Right lobe of liver (tissue), 6 donors: Measurements from ENCODE around the gene PLAC1. TPM values are rescaled to one million over a fixed set of nuclear protein-coding genes. Genes with fewer than 3 reads are reported as not detected.

ENCODE experiments used
- ATAC-seq, 4 donors: fragments of 200-7000 bp; cut with Tn5 transposase; one replicate each; pipeline ENCODE4 v1.9.1; 2020; ENCODE audit warnings: mild to moderate bottlenecking in 4 of 4, moderate library complexity in 4 of 4
- DNase-seq, 3 donors: peaks; one replicate each; pipeline ENCODE4 v3.0.0-alpha.2; 2020
- H3K27ac ChIP-seq, 3 donors: fragments of 200-600 bp; one replicate each; pipeline ENCODE4 v1.8.0; 2022
- H3K27me3 ChIP-seq, 2 donors: fragments of 200-600 bp; one replicate each; pipeline ENCODE4 v1.8.0; 2022
- H3K36me3 ChIP-seq, 4 donors: fragments of 200-600 bp; sonication (generic) in 1 of 4; one replicate each; pipeline versions ENCODE4 v1.5.1 to v1.8.0; 2017 to 2022; ENCODE audit warnings: control low read depth in 1 of 4
- H3K4me1 ChIP-seq, 4 donors: fragments of 200-600 bp; sonication (generic) in 1 of 4; one replicate each; pipeline versions ENCODE4 v1.5.1 to v1.8.0; 2017 to 2022; ENCODE audit warnings: control low read depth in 1 of 4
- H3K4me3 ChIP-seq, 3 donors: fragments of 200-600 bp; one replicate each; pipeline ENCODE4 v1.8.0; 2022
- H3K9me3 ChIP-seq, 4 donors: fragments of 200-600 bp; sonication (generic) in 1 of 4; one replicate each; pipeline versions ENCODE4 v1.5.1 to v1.8.0; 2017 to 2022; ENCODE audit warnings: control low read depth in 1 of 4
- CTCF ChIP-seq, 4 donors: fragments of 200-600 bp in 3 of 4; fragments of 450-650 bp in 1 of 4; IDR thresholded peaks; one replicate each; pipeline versions ENCODE4 v1.5.1 to v1.8.0; 2016 to 2022; ENCODE audit warnings: antibody characterized with exemption in 4 of 4, mild to moderate bottlenecking in 2 of 4
- POLR2A ChIP-seq: fragments of 450-650 bp; IDR thresholded peaks from one replicate; pipeline ENCODE4 v1.6.1; 2017; ENCODE audit warnings: antibody characterized with exemption, mild to moderate bottlenecking
- WGBS: methylation state at CpG from one replicate; pipeline ENCODE4 v1.1.6; 2018; ENCODE audit warnings: low coverage, low lambda C conversion rate; ENCODE audit not compliant: insufficient coverage; ENCODE audit errors: missing lambda C conversion rate; 5-methylcytosine and 5-hydroxymethylcytosine counted together
- intact Hi-C, 2 donors: fragments of 100-400 bp; cut with DNase I; formaldehyde crosslinking; loops; one replicate each; pipeline versions ENCODE4 v1.11.2 to v1.14.1; 2022
- total RNA-seq, 6 experiments: library from RNA; depleted of rRNA in 2 of 6; stranded (reverse); fragments of >200 nt in 2 of 6; fragmentation: NEBNext Ultra II Directional in 3 of 6; extraction: Animal tissue kit (Norgen Biotek cat#: 25700) in 3 of 6; gene quantifications; one replicate each; pipeline versions ENCODE4 v1.1.0 to v1.2.4, GENCODE V29; 2016 to 2023
- donor health status: DM: no; HTN: yes; CAD: no.
- donor health status: DM: no; HTN: no; CAD: no.
- donor health status: DM: no; HTN: no; CAD: no.
- donor health status: DM: no; HTN: yes; CAD: no.
- donor health status: DM: no; HTN: yes; CAD: no.

PLAC1 gene
- total RNA-seq, 6 experiments from 2014 or later = not detected

DNA sequence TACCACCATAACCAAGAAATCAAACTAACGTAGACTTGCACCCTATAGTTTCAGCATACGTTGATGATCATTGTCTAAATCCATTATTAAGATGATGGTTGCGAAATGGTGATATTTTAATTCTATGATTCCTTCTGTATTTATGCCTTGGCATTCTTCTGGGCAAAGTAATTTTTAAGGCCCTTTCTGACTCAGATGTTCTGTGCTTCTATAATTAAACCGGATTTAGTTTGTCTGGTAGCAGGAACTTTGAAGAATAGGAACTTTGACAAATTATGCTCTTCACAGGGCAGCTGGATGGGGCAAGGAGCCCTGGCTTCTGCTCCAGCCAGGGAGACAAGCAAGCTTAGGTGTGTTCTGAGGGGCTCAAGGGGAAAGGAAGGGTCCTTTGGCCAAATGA, 23.8 kb upstream of the PLAC1 start:
- TF ChIP-seq CTCF (IDR thresholded peaks at IDR 0.05) = no peak
- no peak for TF ChIP-seq POLR2A
- no peaks in the 10 kb centered on the region for H3K4me1 ChIP-seq
- WGBS = 50% methylated on average over 4 of the region's 4 CpGs
- no peaks in the 10 kb centered on the region for H3K36me3 ChIP-seq
- no peak overlapping the region for H3K4me3 ChIP-seq
- no peaks in the 10 kb centered on the region for H3K9me3 ChIP-seq
- DNase-seq = no peak
- no peak overlapping the region for H3K27ac ChIP-seq
- H3K27me3 ChIP-seq = no peaks in the 10 kb centered on the region
- ATAC-seq = no peak
- intact Hi-C loops = no loop called here

DNA sequence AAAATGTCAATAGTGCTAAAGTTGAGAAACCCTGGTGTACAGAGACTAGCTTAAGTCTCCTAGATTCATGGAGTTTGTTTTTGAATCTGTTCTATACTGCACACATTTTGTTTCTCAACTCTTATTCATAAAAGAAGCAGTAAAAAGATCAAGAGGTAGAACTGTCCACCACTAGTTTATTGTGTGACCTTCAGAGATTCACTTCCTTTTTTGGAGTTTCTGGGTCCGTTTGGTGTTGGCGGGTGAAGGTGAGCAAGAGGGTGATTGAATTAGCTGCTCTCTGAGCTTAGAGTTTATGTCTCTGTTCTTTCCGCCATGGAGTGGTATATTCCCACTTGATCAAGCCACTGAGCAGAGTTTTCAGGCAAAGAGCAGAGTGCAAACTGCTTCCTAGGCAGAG, 21.4 kb upstream of the PLAC1 start:
- no peak for ATAC-seq
- TF ChIP-seq CTCF (IDR thresholded peaks at IDR 0.05) (no peak), POLR2A (no peak)
- no peak for DNase-seq
- no peaks in the 10 kb centered on the region for H3K9me3 ChIP-seq
- no peak overlapping the region for H3K4me3 ChIP-seq
- no peaks in the 10 kb centered on the region for H3K4me1 ChIP-seq
- H3K36me3 ChIP-seq = no peaks in the 10 kb centered on the region
- WGBS = 70% methylated on average over 3 of the region's 3 CpGs
- no peak overlapping the region for H3K27ac ChIP-seq
- no peaks in the 10 kb centered on the region for H3K27me3 ChIP-seq
- intact Hi-C loops = no loop called here

GRCh38 chrX:134679221-134679620, 20.9 kb upstream of the PLAC1 start:
- no peak overlapping the region for H3K27ac ChIP-seq
- no peaks in the 10 kb centered on the region for H3K4me1 ChIP-seq
- ATAC-seq (no peak), DNase-seq (no peak)
- no peaks in the 10 kb centered on the region for H3K27me3 ChIP-seq
- TF ChIP-seq CTCF (IDR thresholded peaks at IDR 0.05) (no peak), POLR2A (no peak)
- intact Hi-C loops = no loop called here
- H3K4me3 ChIP-seq = no peak overlapping the region
- no peaks in the 10 kb centered on the region for H3K36me3 ChIP-seq
- 55% methylated on average over 4 of the region's 5 CpGs for WGBS
- H3K9me3 ChIP-seq = no peaks in the 10 kb centered on the region

GRCh38 chrX:134677332-134677731, 19.1 kb upstream of the PLAC1 start:
- TF ChIP-seq CTCF (IDR thresholded peaks at IDR 0.05) (no peak), POLR2A (no peak)
- no peaks in the 10 kb centered on the region for H3K9me3 ChIP-seq
- DNase-seq (no peak), ATAC-seq (no peak)
- WGBS = 64% methylated on average over 4 of the region's 4 CpGs
- H3K27me3 ChIP-seq = no peaks in the 10 kb centered on the region
- H3K4me3 ChIP-seq = no peak overlapping the region
- no peaks in the 10 kb centered on the region for H3K4me1 ChIP-seq
- H3K36me3 ChIP-seq = no peaks in the 10 kb centered on the region
- H3K27ac ChIP-seq = no peak overlapping the region
- intact Hi-C loops = no loop called here

- no peak for ATAC-seq
- intact Hi-C loops = no loop called here
- WGBS = 33% methylated on average over 1 of the region's 2 CpGs
Observed at GRCh38 chrX:134676436-134676835, 18.2 kb upstream of the PLAC1 start.

More at GRCh38 chrX:134676436-134676835, 18.2 kb upstream of the PLAC1 start:
- Histone ChIP-seq H3K9me3 (no peaks in the 10 kb centered on the region), H3K27ac (no peak overlapping the region), H3K4me3 (no peak overlapping the region), H3K4me1 (no peaks in the 10 kb centered on the region), H3K27me3 (no peaks in the 10 kb centered on the region), H3K36me3 (no peaks in the 10 kb centered on the region)
- DNase-seq = no peak
- TF ChIP-seq CTCF (IDR thresholded peaks at IDR 0.05) = no peak
- TF ChIP-seq POLR2A = no peak
